Measurements from ENCODE around the gene SELPLG.
"Not testable (repeated sequence)": the region's sequence is repeated elsewhere in the genome, so short reads cannot be mapped to it uniquely, and the experiment has no call there.

The SELPLG gene

DNA sequence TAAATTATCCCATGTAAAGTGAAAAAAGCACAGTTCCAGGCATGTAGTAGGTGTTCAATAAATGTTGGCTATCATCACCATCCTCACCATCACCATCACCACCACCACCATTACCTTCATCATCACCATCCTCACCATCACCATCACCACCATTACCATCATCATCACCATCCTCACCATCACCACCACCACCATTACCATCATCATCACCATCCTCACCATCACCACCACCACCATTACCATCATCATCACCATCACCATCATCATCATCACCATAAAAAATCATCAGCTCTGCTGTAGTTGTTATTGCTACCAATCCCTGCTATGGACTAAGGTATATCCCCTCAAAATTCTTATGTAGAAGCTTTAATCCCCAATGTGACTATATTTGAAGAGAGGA, 56.2 kb downstream of the SELPLG start:
- TF ChIP-seq, protein P1, sequence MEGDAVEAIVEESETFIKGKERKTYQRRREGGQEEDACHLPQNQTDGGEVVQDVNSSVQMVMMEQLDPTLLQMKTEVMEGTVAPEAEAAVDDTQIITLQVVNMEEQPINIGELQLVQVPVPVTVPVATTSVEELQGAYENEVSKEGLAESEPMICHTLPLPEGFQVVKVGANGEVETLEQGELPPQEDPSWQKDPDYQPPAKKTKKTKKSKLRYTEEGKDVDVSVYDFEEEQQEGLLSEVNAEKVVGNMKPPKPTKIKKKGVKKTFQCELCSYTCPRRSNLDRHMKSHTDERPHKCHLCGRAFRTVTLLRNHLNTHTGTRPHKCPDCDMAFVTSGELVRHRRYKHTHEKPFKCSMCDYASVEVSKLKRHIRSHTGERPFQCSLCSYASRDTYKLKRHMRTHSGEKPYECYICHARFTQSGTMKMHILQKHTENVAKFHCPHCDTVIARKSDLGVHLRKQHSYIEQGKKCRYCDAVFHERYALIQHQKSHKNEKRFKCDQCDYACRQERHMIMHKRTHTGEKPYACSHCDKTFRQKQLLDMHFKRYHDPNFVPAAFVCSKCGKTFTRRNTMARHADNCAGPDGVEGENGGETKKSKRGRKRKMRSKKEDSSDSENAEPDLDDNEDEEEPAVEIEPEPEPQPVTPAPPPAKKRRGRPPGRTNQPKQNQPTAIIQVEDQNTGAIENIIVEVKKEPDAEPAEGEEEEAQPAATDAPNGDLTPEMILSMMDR (IDR thresholded peaks at IDR 0.05), result no peak
- no peak overlapping the region for H3K4me3 ChIP-seq (ENCODE audit: low read depth, low read length)
- H3K4me2 ChIP-seq (ENCODE audit: low read length), result no peak overlapping the region
- H3K79me2 ChIP-seq, result no peaks in the 10 kb centered on the region
- H3K27ac ChIP-seq, result no peak overlapping the region
- no peaks in the 10 kb centered on the region for H3K4me1 ChIP-seq
- H3K27me3 ChIP-seq (ENCODE audit: control insufficient read depth, insufficient read depth, low read length), result no peaks in the 10 kb centered on the region
- no peak overlapping the region for H3K9ac ChIP-seq
- no peak overlapping the region for H2AFZ ChIP-seq
- H3K9me3 ChIP-seq (ENCODE audit: control insufficient read depth, low read length), result no peaks in the 10 kb centered on the region
- no peaks in the 10 kb centered on the region for H3K36me3 ChIP-seq (ENCODE audit: control insufficient read depth, insufficient read depth, low read length)

DNA sequence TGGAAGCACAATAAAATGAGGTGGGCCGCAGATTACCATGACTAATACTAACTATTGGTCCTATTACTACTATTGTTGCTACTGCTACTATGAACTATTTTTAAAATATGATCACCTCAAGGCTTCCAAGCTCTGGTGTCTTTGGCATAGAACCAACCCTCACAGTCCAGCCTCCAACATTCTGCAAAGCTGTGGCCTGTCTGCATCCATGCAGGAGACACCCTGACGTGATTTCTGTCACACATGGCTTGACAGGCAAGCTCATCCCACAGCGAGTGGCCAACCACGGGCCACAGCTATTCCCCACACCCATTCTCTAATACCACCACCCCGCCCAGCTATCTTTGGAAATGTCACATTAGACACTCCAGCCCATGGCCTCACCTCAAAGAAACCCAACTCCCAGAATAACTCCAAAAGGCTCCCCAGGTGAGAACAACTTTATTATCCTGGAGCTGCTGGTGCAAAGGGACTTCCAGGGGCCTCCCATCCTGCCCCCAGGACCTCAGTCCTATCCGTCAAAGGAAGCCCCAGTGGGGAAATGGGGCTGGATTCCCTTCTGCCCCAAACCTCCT, 56.9 kb downstream of the SELPLG start:
- no peak overlapping the region for H2AFZ ChIP-seq
- no peaks in the 10 kb centered on the region for H3K4me1 ChIP-seq
- H3K79me2 ChIP-seq, result no peaks in the 10 kb centered on the region
- no peak overlapping the region for H3K9ac ChIP-seq
- no peaks in the 10 kb centered on the region for H3K9me3 ChIP-seq (ENCODE audit: control insufficient read depth, low read length)
- no peaks in the 10 kb centered on the region for H3K27me3 ChIP-seq (ENCODE audit: control insufficient read depth, insufficient read depth, low read length)
- H3K36me3 ChIP-seq (ENCODE audit: control insufficient read depth, insufficient read depth, low read length), result no peaks in the 10 kb centered on the region
- H3K27ac ChIP-seq, result no peak overlapping the region
- H3K4me3 ChIP-seq (ENCODE audit: low read depth, low read length), result no peak overlapping the region
- H3K4me2 ChIP-seq (ENCODE audit: low read length), result no peak overlapping the region
- TF ChIP-seq, protein P1 (IDR thresholded peaks at IDR 0.05), result no peak

DNA sequence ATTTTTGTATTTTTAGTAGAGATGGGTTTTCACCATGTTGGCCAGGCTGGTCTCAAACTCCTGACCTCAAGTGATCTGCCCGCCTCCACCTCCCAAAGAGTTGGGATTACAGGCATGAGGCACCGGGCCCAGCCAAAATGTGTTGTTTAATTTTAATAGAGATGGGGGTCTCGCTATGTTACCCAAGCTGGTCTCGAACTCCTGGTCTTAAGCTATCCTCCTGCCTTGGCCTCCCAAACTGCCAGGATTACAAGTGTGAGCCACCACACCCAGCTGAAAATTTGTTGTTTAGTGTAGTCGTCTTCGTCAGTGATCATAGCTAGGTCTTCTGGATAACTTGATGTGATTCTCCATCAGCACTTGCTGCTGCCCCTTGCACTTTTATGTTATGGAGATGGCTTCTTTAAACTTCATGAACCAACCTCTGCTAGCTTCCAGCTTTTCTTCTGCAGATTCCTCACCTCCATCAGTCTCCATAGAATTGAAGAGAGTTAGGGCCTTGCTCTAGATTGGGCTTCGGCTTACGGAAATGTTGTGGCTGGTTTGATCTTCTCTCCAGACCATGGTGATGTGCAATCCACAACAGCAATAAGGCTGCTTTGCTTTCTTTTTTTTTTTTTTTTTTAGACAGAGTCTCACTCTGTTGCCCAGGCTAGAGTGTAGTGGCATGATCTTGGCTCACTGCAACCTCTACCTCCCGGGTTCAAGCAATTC, 58.3 kb downstream of the SELPLG start:
- Histone ChIP-seq H3K27ac (no peak overlapping the region), H3K36me3 (ENCODE audit: control insufficient read depth, insufficient read depth, low read length) (no peaks in the 10 kb centered on the region), H3K4me3 (ENCODE audit: low read depth, low read length) (no peak overlapping the region), H3K79me2 (no peaks in the 10 kb centered on the region), H3K9me3 (ENCODE audit: control insufficient read depth, low read length) (no peaks in the 10 kb centered on the region), H3K4me2 (ENCODE audit: low read length) (no peak overlapping the region), H3K4me1 (no peaks in the 10 kb centered on the region), H3K27me3 (ENCODE audit: control insufficient read depth, insufficient read depth, low read length) (no peaks in the 10 kb centered on the region), H3K9ac (no peak overlapping the region), H2AFZ (no peak overlapping the region)
- TF ChIP-seq, protein P1 (IDR thresholded peaks at IDR 0.05), result no peak

DNA sequence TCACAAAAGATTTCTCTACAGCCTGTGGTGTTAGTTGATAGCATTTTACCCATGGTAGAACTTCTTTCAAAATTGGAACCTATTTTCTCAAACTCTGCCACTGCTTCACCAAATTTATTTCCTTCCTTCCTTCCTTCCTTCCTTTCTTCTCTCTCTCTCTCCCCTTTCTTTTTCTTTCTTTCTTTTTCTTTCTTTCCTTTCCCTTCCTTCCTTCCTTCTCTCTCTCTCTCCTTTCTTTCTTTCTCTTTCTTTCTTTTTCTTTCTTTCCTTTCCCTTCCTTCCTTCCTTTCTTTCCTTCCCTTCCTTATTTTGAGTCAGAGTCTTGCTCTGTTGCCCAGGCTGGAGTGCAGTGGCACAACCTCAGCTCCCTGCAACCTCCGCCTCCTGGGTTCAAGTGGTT, 59.4 kb downstream of the SELPLG start:
- H3K4me1 ChIP-seq; H3K9ac ChIP-seq; H3K4me2 ChIP-seq (ENCODE audit: low read length); H3K79me2 ChIP-seq; H3K36me3 ChIP-seq (ENCODE audit: control insufficient read depth, insufficient read depth, low read length); H3K4me3 ChIP-seq (ENCODE audit: low read depth, low read length); H2AFZ ChIP-seq; H3K9me3 ChIP-seq (ENCODE audit: control insufficient read depth, low read length); H3K27ac ChIP-seq; H3K27me3 ChIP-seq (ENCODE audit: control insufficient read depth, insufficient read depth, low read length): not testable (repeated sequence)

DNA sequence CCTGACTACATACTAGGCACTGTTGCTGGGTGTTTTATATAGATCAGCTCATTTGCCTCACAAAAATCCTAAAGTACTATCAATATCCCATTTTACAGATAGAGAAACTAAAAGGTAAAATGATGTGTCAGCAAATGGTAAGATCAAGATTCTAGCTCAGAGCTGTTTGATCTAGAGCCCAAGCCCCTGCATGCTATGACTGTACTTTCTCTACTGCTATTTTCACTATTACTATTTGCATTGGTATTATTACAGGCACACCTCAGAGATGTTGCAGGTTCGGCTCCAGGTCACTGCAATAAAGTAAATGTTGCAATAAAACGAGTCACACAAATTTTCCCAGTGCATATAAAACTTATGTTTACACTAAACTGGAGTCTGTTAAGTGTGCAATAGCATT, 60.4 kb downstream of the SELPLG start:
- TF ChIP-seq, protein P1 (IDR thresholded peaks at IDR 0.05), result no peak

More for the DNA sequence above, 60.4 kb downstream of the SELPLG start:
- Histone ChIP-seq H3K79me2 (no peaks in the 10 kb centered on the region), H2AFZ (no peak overlapping the region), H3K4me3 (ENCODE audit: low read depth, low read length) (no peak overlapping the region), H3K4me2 (ENCODE audit: low read length) (no peak overlapping the region), H3K9ac (no peak overlapping the region), H3K36me3 (ENCODE audit: control insufficient read depth, insufficient read depth, low read length) (no peaks in the 10 kb centered on the region), H3K27me3 (ENCODE audit: control insufficient read depth, insufficient read depth, low read length) (no peaks in the 10 kb centered on the region), H3K27ac (no peak overlapping the region), H3K4me1 (no peaks in the 10 kb centered on the region), H3K9me3 (ENCODE audit: control insufficient read depth, low read length) (no peaks in the 10 kb centered on the region)
